ENCODE measurements around the gene PPP2R2C.

Gene PPP2R2C

GRCh38 chr4:6277139-6277802, 195.1 kb downstream of the PPP2R2C start:
- in situ Hi-C loops (cut with HindIII; ENCODE audit: low sequenced_read_pairs): no loop called here

GRCh38 chr4:6275898-6276806, 196.3 kb downstream of the PPP2R2C start:
- in situ Hi-C loops (cut with HindIII; ENCODE audit: low sequenced_read_pairs): no loop called here

GRCh38 chr4:6275351-6275750, 197.1 kb downstream of the PPP2R2C start:
- in situ Hi-C loops (cut with HindIII; ENCODE audit: low sequenced_read_pairs): no loop called here

GRCh38 chr4:6273661-6273990, 198.8 kb downstream of the PPP2R2C start:
- in situ Hi-C loops (cut with HindIII; ENCODE audit: low sequenced_read_pairs): loop anchor here (25.0 kb wide), 2 partner anchors 114 to 286 kb away; no protein-coding TSS in a partner anchor

- in situ Hi-C loops (cut with HindIII; ENCODE audit: low sequenced_read_pairs): loop anchor here (25.0 kb wide), 2 partner anchors 114 to 286 kb away; no protein-coding TSS in a partner anchor
These were observed 199.4 kb downstream of the PPP2R2C start for GRCh38 chr4:6272863-6273660.

GRCh38 chr4:6271701-6272465, 200.5 kb downstream of the PPP2R2C start:
- in situ Hi-C loops (cut with HindIII; ENCODE audit: low sequenced_read_pairs): loop anchor here (25.0 kb wide), 2 partner anchors 115 to 285 kb away; no protein-coding TSS in a partner anchor

GRCh38 chr4:6271206-6271605, 201.2 kb downstream of the PPP2R2C start:
- in situ Hi-C loops (cut with HindIII; ENCODE audit: low sequenced_read_pairs): loop anchor here (25.0 kb wide), 2 partner anchors 116 to 284 kb away; no protein-coding TSS in a partner anchor

- in situ Hi-C loops (cut with HindIII; ENCODE audit: low sequenced_read_pairs): loop anchor here (25.0 kb wide), 2 partner anchors 117 to 283 kb away; no protein-coding TSS in a partner anchor
These were observed 201.7 kb downstream of the PPP2R2C start for GRCh38 chr4:6270636-6271121.
